Suprapubic skin (tissue), 4 donors: ENCODE measurements around the gene DNAJC8. TPM values are rescaled to one million over a fixed set of nuclear protein-coding genes. Genes with fewer than 3 reads are reported as not detected.

ENCODE experiments used
- DNase-seq, 2 donors: peaks; one replicate each; pipeline ENCODE4 v3.0.0-alpha.2; 2019; ENCODE audit warnings: low spot score in 2 of 2
- H3K27ac ChIP-seq: fragments of 200-600 bp; sonication (generic); one replicate; pipeline ENCODE4 v1.5.1; 2019
- H3K27me3 ChIP-seq: fragments of 200-600 bp; sonication (generic); one replicate; pipeline ENCODE4 v1.5.1; 2019
- H3K36me3 ChIP-seq: fragments of 200-600 bp; sonication (generic); one replicate; pipeline ENCODE4 v1.5.1; 2019
- H3K4me1 ChIP-seq: fragments of 200-600 bp; sonication (generic); one replicate; pipeline ENCODE4 v1.5.1; 2019
- H3K4me3 ChIP-seq: fragments of 200-600 bp; sonication (generic); one replicate; pipeline ENCODE4 v1.5.1; 2019; ENCODE audit warnings: mild to moderate bottlenecking
- H3K9me3 ChIP-seq: fragments of 200-600 bp; sonication (generic); one replicate; pipeline ENCODE4 v1.5.1; 2019
- EP300 ChIP-seq: sonication (generic); formaldehyde crosslinking; IDR thresholded peaks from one replicate; pipeline ENCODE4 v1.6.1; 2017; ENCODE audit warnings: antibody characterized with exemption
- POLR2A ChIP-seq, 2 donors: fragments of 450-650 bp; IDR thresholded peaks; one replicate each; pipeline ENCODE4 v1.6.1; 2017; ENCODE audit warnings: antibody characterized with exemption in 2 of 2, mild to moderate bottlenecking in 2 of 2, moderate library complexity in 2 of 2
- POLR2AphosphoS5 ChIP-seq, 3 donors: sonication (generic); formaldehyde crosslinking; IDR thresholded peaks; one replicate each; pipeline ENCODE4 v1.6.1; 2017; ENCODE audit warnings: antibody characterized with exemption in 3 of 3
- WGBS: methylation state at CpG from one replicate; pipeline ENCODE4 v1.1.5; 2018; 5-methylcytosine and 5-hydroxymethylcytosine counted together
- total RNA-seq, 4 donors: library from RNA; depleted of rRNA; stranded (reverse); fragments of >200 nt; gene quantifications; one replicate each; pipeline ENCODE4 v1.1.0, GENCODE V29; 2016
- TF ChIP-seq, protein P1 (sequence below), 2 donors: fragments of 200-600 bp in 1 of 2; fragments of 450-650 bp in 1 of 2; sonication (generic) in 1 of 2; IDR thresholded peaks; one replicate each; pipeline ENCODE4 v1.5.1; 2016 to 2019; ENCODE audit warnings: antibody characterized with exemption in 2 of 2, mild to moderate bottlenecking in 1 of 2, moderate library complexity in 1 of 2

The DNAJC8 gene
- total RNA-seq, 4 donors from 2014 or later, result 28.2 to 39.0 (median 31.7) TPM

DNA sequence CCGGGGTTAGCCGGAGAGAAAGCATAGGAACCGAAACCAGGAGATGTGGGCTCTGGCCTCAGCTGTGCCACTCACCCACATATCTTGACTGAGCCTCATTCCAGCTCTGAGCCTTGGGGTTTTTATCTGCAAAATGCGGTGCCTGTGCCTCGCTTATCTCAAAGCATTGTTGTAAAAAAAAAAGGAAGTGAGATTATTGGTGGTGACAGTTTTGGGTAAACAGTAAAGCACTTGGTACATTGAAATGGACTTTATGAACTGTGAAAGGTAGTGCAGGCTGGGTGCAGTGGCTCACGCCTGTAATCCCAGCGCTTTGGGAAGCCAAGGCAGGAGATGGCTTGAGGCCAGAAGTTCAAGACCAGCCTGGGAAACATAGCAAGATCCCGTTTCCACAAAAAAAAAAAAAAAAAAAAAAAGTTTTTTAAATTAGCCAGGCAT lies 60.1 kb downstream of the DNAJC8 start:
- H3K27me3 ChIP-seq, result no peaks in the 10 kb centered on the region
- no peak for TF ChIP-seq EP300
- TF ChIP-seq, protein P1, sequence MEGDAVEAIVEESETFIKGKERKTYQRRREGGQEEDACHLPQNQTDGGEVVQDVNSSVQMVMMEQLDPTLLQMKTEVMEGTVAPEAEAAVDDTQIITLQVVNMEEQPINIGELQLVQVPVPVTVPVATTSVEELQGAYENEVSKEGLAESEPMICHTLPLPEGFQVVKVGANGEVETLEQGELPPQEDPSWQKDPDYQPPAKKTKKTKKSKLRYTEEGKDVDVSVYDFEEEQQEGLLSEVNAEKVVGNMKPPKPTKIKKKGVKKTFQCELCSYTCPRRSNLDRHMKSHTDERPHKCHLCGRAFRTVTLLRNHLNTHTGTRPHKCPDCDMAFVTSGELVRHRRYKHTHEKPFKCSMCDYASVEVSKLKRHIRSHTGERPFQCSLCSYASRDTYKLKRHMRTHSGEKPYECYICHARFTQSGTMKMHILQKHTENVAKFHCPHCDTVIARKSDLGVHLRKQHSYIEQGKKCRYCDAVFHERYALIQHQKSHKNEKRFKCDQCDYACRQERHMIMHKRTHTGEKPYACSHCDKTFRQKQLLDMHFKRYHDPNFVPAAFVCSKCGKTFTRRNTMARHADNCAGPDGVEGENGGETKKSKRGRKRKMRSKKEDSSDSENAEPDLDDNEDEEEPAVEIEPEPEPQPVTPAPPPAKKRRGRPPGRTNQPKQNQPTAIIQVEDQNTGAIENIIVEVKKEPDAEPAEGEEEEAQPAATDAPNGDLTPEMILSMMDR (IDR thresholded peaks at IDR 0.05), result no peak
- TF ChIP-seq POLR2A (IDR thresholded peaks at IDR 0.05), result no peak
- no peak for TF ChIP-seq POLR2AphosphoS5 (IDR thresholded peaks at IDR 0.05)
- 50% methylated on average over 8 of the region's 8 CpGs for WGBS
- peaks cover 22% of the 10 kb centered on the region for H3K4me1 ChIP-seq
- no peak overlapping the region for H3K4me3 ChIP-seq
- H3K36me3 ChIP-seq, result no peaks in the 10 kb centered on the region
- H3K9me3 ChIP-seq, result no peaks in the 10 kb centered on the region
- no peak for DNase-seq
- H3K27ac ChIP-seq, result no peak overlapping the region

- Histone ChIP-seq H3K9me3 (no peaks in the 10 kb centered on the region), H3K4me3 (no peak overlapping the region), H3K4me1 (peaks cover 22% of the 10 kb centered on the region), H3K27ac (no peak overlapping the region), H3K27me3 (no peaks in the 10 kb centered on the region), H3K36me3 (no peaks in the 10 kb centered on the region)
- TF ChIP-seq EP300 (no peak), POLR2A (IDR thresholded peaks at IDR 0.05) (no peak), POLR2AphosphoS5 (IDR thresholded peaks at IDR 0.05) (no peak)
- TF ChIP-seq, protein P1 (IDR thresholded peaks at IDR 0.05), result no peak
- 83% methylated on average over 7 of the region's 7 CpGs for WGBS
- DNase-seq, result no peak
These were observed 61.6 kb downstream of the DNAJC8 start for GRCh38 chr1:28171246-28171645.

- no peaks in the 10 kb centered on the region for H3K36me3 ChIP-seq
- DNase-seq, result no peak
- peaks cover 22% of the 10 kb centered on the region for H3K4me1 ChIP-seq
- no peaks in the 10 kb centered on the region for H3K9me3 ChIP-seq
- TF ChIP-seq, protein P1 (IDR thresholded peaks at IDR 0.05), result no peak
- TF ChIP-seq POLR2AphosphoS5 (IDR thresholded peaks at IDR 0.05) (no peak), POLR2A (IDR thresholded peaks at IDR 0.05) (no peak), EP300 (no peak)
- H3K27me3 ChIP-seq, result no peaks in the 10 kb centered on the region
- H3K4me3 ChIP-seq, result no peak overlapping the region
- 98% methylated on average over 2 of the region's 2 CpGs for WGBS
- H3K27ac ChIP-seq, result no peak overlapping the region
These were observed 62.7 kb downstream of the DNAJC8 start for GRCh38 chr1:28170001-28170596.

DNA sequence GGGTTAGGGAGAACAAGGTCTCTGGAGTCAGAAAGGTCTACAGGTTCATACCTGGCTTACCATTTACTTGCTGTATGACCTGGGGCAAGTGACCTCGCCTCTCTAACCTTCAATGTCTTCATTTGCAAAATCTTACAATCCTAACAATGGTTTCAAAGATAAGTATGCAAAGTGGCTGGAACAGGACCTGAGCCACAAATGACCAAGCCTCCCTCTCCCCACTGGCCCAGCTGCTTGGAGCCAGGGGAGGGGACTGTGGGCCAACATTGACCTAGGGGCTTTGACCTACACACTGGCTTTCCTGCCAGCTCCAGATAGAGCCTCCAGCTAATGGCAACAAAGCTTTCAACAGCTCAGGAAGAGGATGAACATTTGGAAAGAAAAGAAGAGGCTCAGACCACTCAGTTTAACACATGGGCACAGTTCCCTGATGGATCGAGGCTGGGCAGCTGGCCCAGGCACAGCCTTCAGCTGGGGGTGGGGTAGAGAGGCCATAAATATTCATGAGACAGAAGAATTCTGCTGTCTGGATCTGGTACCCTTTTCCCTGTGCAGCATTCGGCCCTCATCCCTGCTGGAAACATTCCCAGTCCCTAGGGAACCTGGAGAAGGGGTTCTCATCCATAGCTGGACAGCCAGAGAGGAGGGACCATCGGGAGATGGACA lies 69.2 kb downstream of the DNAJC8 start:
- DNase-seq, result no peak

DNA sequence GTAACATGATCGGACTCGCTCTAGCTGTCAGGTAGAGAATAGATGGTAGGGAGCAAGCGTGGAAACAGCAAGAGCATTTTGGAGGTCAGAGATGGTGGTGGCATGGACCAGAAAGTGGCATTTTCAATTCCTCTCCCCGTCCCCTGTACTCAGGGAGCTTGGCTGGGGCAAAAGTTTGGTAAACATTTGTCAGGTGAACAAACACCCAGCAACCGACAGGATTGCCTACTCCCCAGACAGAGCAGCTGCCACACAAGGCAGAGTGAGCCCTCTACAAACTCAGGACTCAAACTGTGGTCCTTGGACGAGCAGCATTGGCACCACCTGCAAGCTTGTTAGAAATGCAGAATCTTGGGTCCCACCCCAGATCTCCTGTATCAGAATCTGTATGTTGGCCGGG lies 70.7 kb downstream of the DNAJC8 start:
- TF ChIP-seq, protein P1 (IDR thresholded peaks at IDR 0.05), result no peak
- Histone ChIP-seq H3K4me1 (peaks cover 14% of the 10 kb centered on the region), H3K4me3 (no peak overlapping the region), H3K9me3 (no peaks in the 10 kb centered on the region), H3K36me3 (no peaks in the 10 kb centered on the region), H3K27me3 (no peaks in the 10 kb centered on the region), H3K27ac (no peak overlapping the region)
- DNase-seq, result no peak
- WGBS, result 76% methylated on average over 6 of the region's 7 CpGs

More for the DNA sequence above, 69.2 kb downstream of the DNAJC8 start:
- 45% methylated on average over 4 of the region's 4 CpGs for WGBS
- H3K27ac ChIP-seq, result no peak overlapping the region
- no peak overlapping the region for H3K4me3 ChIP-seq
- no peak for TF ChIP-seq POLR2A (IDR thresholded peaks at IDR 0.05)
- TF ChIP-seq, protein P1 (IDR thresholded peaks at IDR 0.05), result no peak
- no peak for TF ChIP-seq EP300
- TF ChIP-seq POLR2AphosphoS5 (IDR thresholded peaks at IDR 0.05), result no peak
- peaks cover 14% of the 10 kb centered on the region for H3K4me1 ChIP-seq
- no peaks in the 10 kb centered on the region for H3K36me3 ChIP-seq
- no peaks in the 10 kb centered on the region for H3K27me3 ChIP-seq
- no peaks in the 10 kb centered on the region for H3K9me3 ChIP-seq
